HUES64 (cell line): ENCODE measurements around the gene ARHGEF9.

ENCODE experiments used
- H3K27ac ChIP-seq: 2 replicates; pipeline ENCODE4 v1.7.0; 2013; ENCODE audit warnings: low read depth, low read length, inconsistent platforms
- H3K27me3 ChIP-seq: 2 replicates; pipeline ENCODE4 v1.6.1; 2013; ENCODE audit warnings: mild to moderate bottlenecking, low read length; ENCODE audit not compliant: insufficient read depth
- H3K36me3 ChIP-seq: 2 replicates; pipeline ENCODE4 v1.6.1; 2013; ENCODE audit warnings: mild to moderate bottlenecking, low read length; ENCODE audit not compliant: insufficient read depth
- H3K4me1 ChIP-seq: 2 replicates; pipeline ENCODE4 v1.6.1; 2013; ENCODE audit warnings: mild to moderate bottlenecking, low read length, moderate library complexity; ENCODE audit not compliant: insufficient read depth
- H3K4me3 ChIP-seq: 2 replicates; pipeline ENCODE4 v1.5.1; 2013; ENCODE audit warnings: mild to moderate bottlenecking, low read length, moderate library complexity
- H3K9ac ChIP-seq: 2 replicates; pipeline ENCODE4 v1.6.1; 2013; ENCODE audit warnings: mild to moderate bottlenecking, low read depth, low read length
- H3K9me3 ChIP-seq: 2 replicates; pipeline ENCODE4 v1.6.1; 2013; ENCODE audit warnings: low read depth, low read length; ENCODE audit not compliant: insufficient read depth
- WGBS: fragments of 150-250, 120-280 bp; methylation state at CpG from one replicate; pipeline ENCODE4 v1.1.7; 2013; ENCODE audit warnings: missing lambda C conversion rate; 5-methylcytosine and 5-hydroxymethylcytosine counted together

Gene ARHGEF9

DNA sequence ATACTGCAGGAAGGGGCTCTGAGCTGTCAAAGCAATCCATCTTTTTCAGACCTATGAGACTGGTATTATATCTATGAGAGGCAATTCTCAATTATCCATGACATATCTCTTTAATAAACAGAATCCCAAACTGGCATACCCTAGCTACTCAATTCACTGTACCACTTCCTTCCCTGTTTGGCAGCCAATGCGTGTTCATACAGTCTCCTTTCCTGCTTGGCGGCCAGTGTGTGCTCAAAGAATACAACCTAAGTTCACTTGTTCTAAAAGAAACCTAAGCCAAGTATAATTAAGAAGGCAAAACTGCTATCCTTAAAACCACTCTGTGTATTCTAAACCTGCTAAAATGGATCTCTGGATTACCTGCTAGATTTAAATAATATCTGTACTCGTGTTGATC lies 38.3 kb downstream of the ARHGEF9 start:
- H3K36me3 ChIP-seq: no peaks in the 10 kb centered on the region
- no peaks in the 10 kb centered on the region for H3K9me3 ChIP-seq
- no peak overlapping the region for H3K27ac ChIP-seq
- no peak overlapping the region for H3K9ac ChIP-seq
- 92% methylated on average over 2 of the region's 3 CpGs for WGBS
- no peaks in the 10 kb centered on the region for H3K27me3 ChIP-seq
- no peak overlapping the region for H3K4me3 ChIP-seq
- peaks cover 8% of the 10 kb centered on the region for H3K4me1 ChIP-seq

DNA sequence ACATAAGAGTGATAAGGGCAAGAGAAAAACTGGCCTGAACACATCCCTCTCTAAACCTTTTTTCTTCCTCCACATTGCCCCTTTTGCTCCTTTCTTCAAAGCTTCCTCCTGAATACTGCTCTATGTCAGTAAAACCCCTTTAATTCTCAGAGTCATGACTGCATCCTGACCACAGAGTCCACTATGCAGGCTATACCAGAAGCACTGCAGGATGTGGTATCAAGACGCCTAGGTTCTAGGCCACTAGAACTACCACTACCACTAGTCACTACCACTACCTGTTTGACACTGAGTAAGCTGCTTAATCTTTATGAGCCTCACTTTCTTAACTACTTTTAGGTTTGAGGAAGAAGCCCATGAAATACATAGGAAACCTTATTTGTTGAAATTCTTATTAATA lies 38.7 kb downstream of the ARHGEF9 start:
- peaks cover 3% of the 10 kb centered on the region; the same call in 1 of the 2 replicates for H3K4me1 ChIP-seq
- no peaks in the 10 kb centered on the region for H3K9me3 ChIP-seq
- H3K9ac ChIP-seq: no peak overlapping the region
- 89% methylated on average over 1 of the region's 1 CpG for WGBS
- no peaks in the 10 kb centered on the region for H3K36me3 ChIP-seq
- H3K4me3 ChIP-seq: no peak overlapping the region
- H3K27ac ChIP-seq: no peak overlapping the region
- no peaks in the 10 kb centered on the region for H3K27me3 ChIP-seq

- H3K36me3 ChIP-seq: no peaks in the 10 kb centered on the region
- no peaks in the 10 kb centered on the region; the same call in 1 of the 2 replicates for H3K4me1 ChIP-seq
- no peaks in the 10 kb centered on the region for H3K9me3 ChIP-seq
- no peak overlapping the region for H3K9ac ChIP-seq
- H3K27ac ChIP-seq: no peak overlapping the region
- no peak overlapping the region for H3K4me3 ChIP-seq
- WGBS: 89% methylated on average over 2 of the region's 2 CpGs
- H3K27me3 ChIP-seq: no peaks in the 10 kb centered on the region
Measured at GRCh38 chrX:63744850-63745394, 40.1 kb downstream of the ARHGEF9 start.

- H3K36me3 ChIP-seq: no peaks in the 10 kb centered on the region
- H3K4me3 ChIP-seq: no peak overlapping the region
- no peaks in the 10 kb centered on the region for H3K9me3 ChIP-seq
- no peak overlapping the region for H3K9ac ChIP-seq
- no peak overlapping the region for H3K27ac ChIP-seq
- no peaks in the 10 kb centered on the region; the same call in 1 of the 2 replicates for H3K4me1 ChIP-seq
- WGBS: no CpG with 5 or more reads among the region's 2 CpGs
- no peaks in the 10 kb centered on the region for H3K27me3 ChIP-seq
Measured at GRCh38 chrX:63743596-63743995, 41.4 kb downstream of the ARHGEF9 start.

DNA sequence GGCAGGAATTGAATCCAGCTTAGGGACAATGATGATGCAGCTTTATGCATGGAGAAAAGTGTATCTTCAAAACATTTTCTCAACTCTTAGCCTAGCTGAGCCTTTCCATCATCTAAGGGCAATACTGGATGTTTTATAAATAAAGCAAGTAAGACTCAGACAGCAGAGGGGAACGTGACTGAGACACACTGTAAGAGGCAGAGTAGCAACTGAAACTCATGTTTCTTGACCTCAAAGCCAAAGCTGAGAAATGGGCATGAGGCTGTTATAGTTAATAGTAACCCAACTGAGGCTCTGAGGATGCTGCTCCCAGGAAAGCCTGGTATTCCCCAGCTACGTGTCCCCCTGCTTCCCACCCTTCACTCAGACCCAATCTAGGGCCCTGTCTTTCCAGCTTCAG lies 44.6 kb downstream of the ARHGEF9 start:
- Histone ChIP-seq H3K27me3 (no peaks in the 10 kb centered on the region), H3K9ac (no peak overlapping the region), H3K36me3 (no peaks in the 10 kb centered on the region), H3K9me3 (no peaks in the 10 kb centered on the region), H3K27ac (no peak overlapping the region), H3K4me3 (no peak overlapping the region), H3K4me1 (no peaks in the 10 kb centered on the region)
- 92% methylated on average over 2 of the region's 2 CpGs for WGBS

DNA sequence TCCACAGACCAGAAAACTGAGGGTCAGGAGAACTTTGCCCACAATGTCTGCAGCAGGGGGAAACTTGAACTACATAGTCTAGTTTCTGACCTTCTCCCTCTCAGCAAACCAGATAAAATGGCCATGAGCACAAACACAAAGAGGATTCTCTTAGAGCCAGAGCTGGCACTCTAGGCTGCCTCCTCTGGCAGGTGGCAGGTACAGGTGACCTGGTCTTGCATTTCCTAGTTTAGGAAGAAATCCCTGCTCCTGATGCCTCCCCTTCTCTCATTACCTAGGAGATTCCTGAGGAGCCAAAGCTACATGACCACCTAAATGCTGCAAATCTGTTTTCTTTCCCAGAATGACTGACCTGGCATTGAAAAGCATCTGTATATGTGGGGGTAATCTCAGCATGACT lies 45.1 kb downstream of the ARHGEF9 start:
- Histone ChIP-seq H3K4me1 (no peaks in the 10 kb centered on the region), H3K9ac (no peak overlapping the region), H3K36me3 (no peaks in the 10 kb centered on the region), H3K9me3 (no peaks in the 10 kb centered on the region), H3K27ac (no peak overlapping the region), H3K27me3 (no peaks in the 10 kb centered on the region), H3K4me3 (no peak overlapping the region)

DNA sequence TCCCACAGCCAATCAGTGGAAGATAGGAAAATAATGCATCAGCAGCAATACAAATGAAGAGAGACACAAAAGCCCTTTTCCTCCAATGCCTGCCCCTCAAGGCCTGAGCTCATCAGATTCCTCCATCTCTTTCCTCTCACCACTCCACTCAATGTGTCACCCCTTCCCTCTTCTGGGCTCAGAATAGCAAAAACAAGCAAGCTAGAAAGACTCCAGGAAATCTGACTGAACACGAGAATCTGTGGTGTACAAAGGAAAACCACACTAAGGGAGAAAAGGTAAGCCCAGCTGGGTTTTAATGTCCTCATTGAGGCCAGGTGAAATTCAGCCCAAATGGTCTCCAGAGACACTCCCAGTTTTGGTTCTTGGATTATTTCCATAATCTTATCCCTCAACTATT lies 46.3 kb downstream of the ARHGEF9 start:
- no peaks in the 10 kb centered on the region for H3K9me3 ChIP-seq

GRCh38 chrX:63737131-63737921 lies 47.7 kb downstream of the ARHGEF9 start:
- Histone ChIP-seq H3K9ac (no peak overlapping the region), H3K36me3 (no peaks in the 10 kb centered on the region), H3K4me1 (no peaks in the 10 kb centered on the region), H3K27me3 (no peaks in the 10 kb centered on the region), H3K27ac (no peak overlapping the region), H3K9me3 (no peaks in the 10 kb centered on the region), H3K4me3 (no peak overlapping the region)
- WGBS: 88% methylated on average over 1 of the region's 3 CpGs

More for the DNA sequence above, 46.3 kb downstream of the ARHGEF9 start:
- H3K4me3 ChIP-seq: no peak overlapping the region
- H3K4me1 ChIP-seq: no peaks in the 10 kb centered on the region
- 95% methylated on average over 1 of the region's 1 CpG for WGBS
- H3K9ac ChIP-seq: no peak overlapping the region
- no peak overlapping the region for H3K27ac ChIP-seq
- H3K36me3 ChIP-seq: no peaks in the 10 kb centered on the region
- H3K27me3 ChIP-seq: no peaks in the 10 kb centered on the region

GRCh38 chrX:63735882-63736281 lies 49.1 kb downstream of the ARHGEF9 start:
- Histone ChIP-seq H3K4me3 (no peak overlapping the region), H3K4me1 (no peaks in the 10 kb centered on the region), H3K36me3 (no peaks in the 10 kb centered on the region), H3K27ac (no peak overlapping the region), H3K27me3 (no peaks in the 10 kb centered on the region), H3K9me3 (no peaks in the 10 kb centered on the region), H3K9ac (no peak overlapping the region)
- 100% methylated on average over 1 of the region's 1 CpG for WGBS

DNA sequence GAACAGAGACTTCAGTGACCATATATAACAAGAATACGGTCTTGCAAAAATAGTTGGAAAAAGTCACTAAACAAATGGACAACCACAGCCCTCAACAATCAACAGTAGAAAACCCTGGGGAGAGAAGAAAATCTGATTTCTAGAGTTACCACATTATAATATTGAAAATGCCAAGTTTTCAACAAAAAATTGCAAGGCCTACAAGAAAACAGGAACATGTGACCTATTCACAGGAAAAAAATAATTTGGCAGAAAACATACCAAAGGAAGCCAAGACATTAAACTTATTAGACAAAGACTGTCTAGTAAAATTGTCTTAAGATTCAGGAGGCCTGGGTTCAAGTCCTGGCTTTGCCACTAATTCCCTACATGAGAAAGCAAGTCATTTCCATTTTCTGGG lies 64.7 kb downstream of the ARHGEF9 start:
- no peaks in the 10 kb centered on the region for H3K9me3 ChIP-seq
- no peak overlapping the region for H3K4me3 ChIP-seq
- peaks cover 4% of the 10 kb centered on the region; the same call in 1 of the 2 replicates for H3K4me1 ChIP-seq
- peaks cover 31% of the 10 kb centered on the region for H3K36me3 ChIP-seq
- no peak overlapping the region for H3K9ac ChIP-seq
- no peak overlapping the region for H3K27ac ChIP-seq
- no CpG with 5 or more reads among the region's 1 CpG for WGBS
- H3K27me3 ChIP-seq: no peaks in the 10 kb centered on the region

GRCh38 chrX:63719633-63720032 lies 65.4 kb downstream of the ARHGEF9 start:
- H3K27ac ChIP-seq: no peak overlapping the region
- no peaks in the 10 kb centered on the region for H3K27me3 ChIP-seq
- H3K4me3 ChIP-seq: no peak overlapping the region
- peaks cover 4% of the 10 kb centered on the region; the same call in 1 of the 2 replicates for H3K4me1 ChIP-seq
- no peaks in the 10 kb centered on the region for H3K9me3 ChIP-seq
- H3K9ac ChIP-seq: no peak overlapping the region
- H3K36me3 ChIP-seq: peaks cover 31% of the 10 kb centered on the region
